Loucy (cell line): ENCODE results near the gene PCDHB16.
"Not testable (repeated sequence)": the region's sequence is repeated elsewhere in the genome, so short reads cannot be mapped to it uniquely, and the experiment has no call there.

Experiments
- H2AFZ ChIP-seq: fragments of 200-600 bp; sonication (generic); 2 replicates; pipeline ENCODE4 v1.6.0; 2016; ENCODE audit warnings: antibody characterized with exemption, mild to moderate bottlenecking, low read length, moderate library complexity
- H3F3A ChIP-seq: fragments of 200-600 bp; 2 replicates; pipeline ENCODE4 v1.6.0; 2016; ENCODE audit warnings: antibody characterized with exemption, low read depth, mild to moderate bottlenecking
- H3K27me3 ChIP-seq: fragments of 200-600 bp; sonication (generic); 2 replicates; pipeline ENCODE4 v1.6.1; 2014; ENCODE audit warnings: low read length, mild to moderate bottlenecking; ENCODE audit not compliant: insufficient read depth, poor library complexity, severe bottlenecking
- H3K36me3 ChIP-seq: fragments of 200-600 bp; sonication (generic); 2 replicates; pipeline ENCODE4 v1.6.1; 2016; ENCODE audit warnings: low read length; ENCODE audit not compliant: insufficient read depth
- H3K4me1 ChIP-seq: fragments of 200-600 bp; sonication (generic); 2 replicates; pipeline ENCODE4 v1.5.1; 2014; ENCODE audit warnings: low read length, mild to moderate bottlenecking; ENCODE audit not compliant: insufficient read depth, poor library complexity, severe bottlenecking
- H3K4me2 ChIP-seq: fragments of 200-600 bp; sonication (generic); 2 replicates; pipeline ENCODE4 v1.6.0; 2014; ENCODE audit warnings: antibody characterized with exemption, low read length, low read depth, mild to moderate bottlenecking; ENCODE audit not compliant: poor library complexity, severe bottlenecking
- H3K4me3 ChIP-seq: fragments of 200-600 bp; sonication (generic); 2 replicates; pipeline ENCODE4 v1.5.1; 2014; ENCODE audit warnings: low read length, mild to moderate bottlenecking, mixed read lengths; ENCODE audit not compliant: poor library complexity, severe bottlenecking
- H3K79me2 ChIP-seq: fragments of 200-600 bp; sonication (generic); 2 replicates; pipeline ENCODE4 v1.6.1; 2014; ENCODE audit warnings: low read length; ENCODE audit not compliant: insufficient read depth
- H3K9ac ChIP-seq: fragments of 200-600 bp; sonication (generic); 2 replicates; pipeline ENCODE4 v1.6.0; 2014; ENCODE audit warnings: mild to moderate bottlenecking, low read depth, low read length, moderate library complexity; ENCODE audit not compliant: poor library complexity, severe bottlenecking
- H3K9me2 ChIP-seq: fragments of 200-600 bp; sonication (generic); replicated peaks from 2 replicates; pipeline ENCODE4 v1.6.1; 2016; ENCODE audit warnings: low read depth, low read length, mixed read lengths
- H3K9me3 ChIP-seq: fragments of 200-600 bp; sonication (generic); 2 replicates; pipeline ENCODE4 v1.6.1; 2014; ENCODE audit warnings: mild to moderate bottlenecking, antibody characterized with exemption, low read length, low read depth; ENCODE audit not compliant: insufficient read depth
- H4K20me1 ChIP-seq: fragments of 200-600 bp; sonication (generic); 2 replicates; pipeline ENCODE4 v1.6.0; 2014; ENCODE audit warnings: antibody characterized with exemption, low read length, mild to moderate bottlenecking; ENCODE audit not compliant: insufficient read depth, poor library complexity, severe bottlenecking
- CTCF ChIP-seq: fragments of 200-600 bp; sonication (generic); conservative IDR thresholded peaks from 2 replicates; pipeline ENCODE4 v1.5.1; 2014; ENCODE audit warnings: mild to moderate bottlenecking, antibody characterized with exemption, low read length
- EZH2phosphoT487 ChIP-seq: fragments of 200-600 bp; IDR thresholded peaks from 2 replicates; pipeline ENCODE4 v1.6.1; 2018; ENCODE audit warnings: antibody characterized with exemption, mild to moderate bottlenecking, moderate library complexity, borderline replicate concordance

PCDHB16 gene

GRCh38 chr5:141182248-141182647 is at the start of gene PCDHB16:
TSS of gene PCDHB16 (plus strand) at chr5:141182387. CDS start at chr5:141182560, 173 bp downstream.
- no peaks in the 10 kb centered on the region for H3F3A ChIP-seq
- H3K4me1 ChIP-seq: no peaks in the 10 kb centered on the region
- no peaks in the 10 kb centered on the region for H3K79me2 ChIP-seq
- TF ChIP-seq CTCF (no peak), EZH2phosphoT487 (no peak)
- no peaks in the 10 kb centered on the region for H3K27me3 ChIP-seq
- H3K4me3 ChIP-seq: no peak within 1 kb of the TSS
- H4K20me1 ChIP-seq: no peaks in the 10 kb centered on the region
- H3K9me3 ChIP-seq: no peaks in the 10 kb centered on the region
- H3K9me2 ChIP-seq: no peaks in the 10 kb centered on the region
- no peak within 1 kb of the TSS for H2AFZ ChIP-seq
- H3K4me2 ChIP-seq: no peak within 1 kb of the TSS
- H3K9ac ChIP-seq: no peak within 1 kb of the TSS
- no peaks in the 10 kb centered on the region for H3K36me3 ChIP-seq

- Histone ChIP-seq H3K27me3 (no peaks in the 10 kb centered on the region), H3F3A (no peaks in the 10 kb centered on the region), H3K4me3 (no peak within 1 kb of the TSS), H3K9ac (no peak within 1 kb of the TSS), H3K4me1 (no peaks in the 10 kb centered on the region), H3K9me2 (no peaks in the 10 kb centered on the region), H4K20me1 (no peaks in the 10 kb centered on the region), H2AFZ (no peak within 1 kb of the TSS), H3K4me2 (no peak within 1 kb of the TSS), H3K9me3 (no peaks in the 10 kb centered on the region; the same call in 1 of the 2 replicates), H3K36me3 (no peaks in the 10 kb centered on the region), H3K79me2 (no peaks in the 10 kb centered on the region)
- TF ChIP-seq EZH2phosphoT487: no peak
- no peak for TF ChIP-seq CTCF
These were observed 47.0 kb upstream of the PCDHB16 start, which contains the start of gene PCDHB5 for GRCh38 chr5:141135030-141135717. TSS of gene PCDHB5 (plus strand) at chr5:141135206. CDS start at chr5:141135435, 229 bp downstream.

GRCh38 chr5:141135718-141136266 is 46.4 kb upstream of the PCDHB16 start:
- Histone ChIP-seq H3K9me3 (no peaks in the 10 kb centered on the region; the same call in 1 of the 2 replicates), H4K20me1 (no peaks in the 10 kb centered on the region), H2AFZ (no peak overlapping the region), H3K79me2 (no peaks in the 10 kb centered on the region), H3F3A (no peaks in the 10 kb centered on the region), H3K4me3 (no peak overlapping the region), H3K9ac (no peak overlapping the region), H3K27me3 (no peaks in the 10 kb centered on the region), H3K36me3 (no peaks in the 10 kb centered on the region), H3K4me2 (no peak overlapping the region), H3K9me2 (no peaks in the 10 kb centered on the region), H3K4me1 (no peaks in the 10 kb centered on the region)
- TF ChIP-seq EZH2phosphoT487: no peak
- no peak for TF ChIP-seq CTCF

GRCh38 chr5:141137346-141137745 is 44.8 kb upstream of the PCDHB16 start:
- not testable (repeated sequence) for H3K36me3 ChIP-seq, H3K27me3 ChIP-seq, H3K9me2 ChIP-seq, H3F3A ChIP-seq, H3K79me2 ChIP-seq, H3K9me3 ChIP-seq, H2AFZ ChIP-seq, H4K20me1 ChIP-seq, H3K4me2 ChIP-seq, H3K9ac ChIP-seq, H3K4me1 ChIP-seq, H3K4me3 ChIP-seq
